Activated CD4-positive, alpha-beta T cell treated with anti-CD3 and anti-CD28 coated beads for 36 hours (primary cell): ENCODE data around the gene GRK4. TPM values are rescaled to one million over a fixed set of nuclear protein-coding genes. Genes with fewer than 3 reads are reported as not detected.
A peak's percentile ranks its signal among the peaks of the same experiment; 100 is the strongest.

Experiments
- ATAC-seq: fragments of 200-7000 bp; cut with Tn5 transposase; one replicate; pipeline ENCODE4 v1.10.0; 2021; ENCODE audit warnings: mild to moderate bottlenecking, moderate library complexity
- CTCF ChIA-PET: fragments of 350-600 bp; sonication (Branson Sonifier 250); formaldehyde crosslinking; loops from one replicate; lab custom pipeline; 2021; ENCODE audit warnings: antibody characterized with exemption; lab: Charles Lee
- POLR2A ChIA-PET: fragments of 350-600 bp; sonication (Branson Sonifier 250); formaldehyde crosslinking; loops from one replicate; lab custom pipeline; 2021; ENCODE audit warnings: antibody characterized with exemption, inconsistent platforms; lab: Charles Lee
- DNase-seq: peaks from one replicate; pipeline ENCODE4 v3.0.0-alpha.2; 2020
- H3K27ac Mint-ChIP-seq: one replicate; pipeline ENCODE4 v1.8.0; 2021; ENCODE audit warnings: mixed read lengths
- H3K27me3 Mint-ChIP-seq: one replicate; pipeline ENCODE4 v1.8.0; 2021; ENCODE audit warnings: mixed read lengths
- H3K36me3 Mint-ChIP-seq: one replicate; pipeline ENCODE4 v1.8.0; 2021; ENCODE audit warnings: low read depth, mixed read lengths
- H3K4me1 Mint-ChIP-seq: one replicate; pipeline ENCODE4 v1.8.0; 2021; ENCODE audit warnings: mixed read lengths
- H3K4me3 Mint-ChIP-seq: one replicate; pipeline ENCODE4 v1.8.0; 2021; ENCODE audit warnings: mild to moderate bottlenecking, moderate library complexity, mixed read lengths
- H3K9me3 Mint-ChIP-seq: one replicate; pipeline ENCODE4 v1.8.0; 2021; ENCODE audit warnings: low read depth, mixed read lengths
- intact Hi-C, 2 experiments: fragments of 100-400 bp; cut with DNase I in 1 of 2; cut with micrococcal nuclease in 1 of 2; formaldehyde crosslinking; loops; one replicate each; pipeline versions ENCODE4 v1.14.2 to v1.15.1; 2022 to 2024; cut with DNase I, micrococcal nuclease
- total RNA-seq, 2 experiments: library from RNA; stranded (reverse); gene quantifications; one replicate each; pipeline ENCODE4 v1.2.3, GENCODE V29; 2021

The GRK4 gene
- total RNA-seq, 2 experiments from 2014 or later = 2.4 to 2.5 TPM

- POLR2A ChIA-PET = no interaction called here
- Mint-ChIP-seq H3K4me1 (peaks cover 18% of the 10 kb centered on the region), H3K36me3 (no peaks in the 10 kb centered on the region), H3K4me3 (no peak overlapping the region), H3K27ac (no peak overlapping the region), H3K9me3 (no peaks in the 10 kb centered on the region), H3K27me3 (peaks cover 3% of the 10 kb centered on the region)
- ATAC-seq (no peak), DNase-seq (no peak)
- intact Hi-C loops = no loop called here
- CTCF ChIA-PET = interaction anchor here (1.0 to 1.6 kb wide), 2 partner anchors 39 to 46 kb away, joined by 3 to 5 read pairs; no protein-coding TSS in a partner anchor
Measured at GRCh38 chr4:3016961-3017360, 53.6 kb downstream of the GRK4 start.

- ChIA-PET CTCF (interaction anchor here (0.5 to 1.6 kb wide), 3 partner anchors 39 to 88 kb away, joined by 3 to 5 read pairs (median 3); no protein-coding TSS in a partner anchor), POLR2A (no interaction called here)
- no peak overlapping the region for H3K27ac Mint-ChIP-seq
- no peak for ATAC-seq
- intact Hi-C loops = no loop called here
- peaks cover 18% of the 10 kb centered on the region for H3K4me1 Mint-ChIP-seq
- peaks cover 3% of the 10 kb centered on the region for H3K27me3 Mint-ChIP-seq
- no peak for DNase-seq
- no peak overlapping the region for H3K4me3 Mint-ChIP-seq
- no peaks in the 10 kb centered on the region for H3K36me3 Mint-ChIP-seq
- no peaks in the 10 kb centered on the region for H3K9me3 Mint-ChIP-seq
Measured at GRCh38 chr4:3017504-3017903, 54.1 kb downstream of the GRK4 start.

- peaks cover 3% of the 10 kb centered on the region for H3K9me3 Mint-ChIP-seq
- POLR2A ChIA-PET = no interaction called here
- H3K4me3 Mint-ChIP-seq = no peak overlapping the region
- CTCF ChIA-PET = no interaction called here
- DNase-seq = no peak
- no peak overlapping the region for H3K27ac Mint-ChIP-seq
- intact Hi-C loops = no loop called here
- H3K36me3 Mint-ChIP-seq = no peaks in the 10 kb centered on the region
- H3K4me1 Mint-ChIP-seq = peaks cover 8% of the 10 kb centered on the region
- no peak for ATAC-seq
- peaks cover 3% of the 10 kb centered on the region for H3K27me3 Mint-ChIP-seq
Measured at GRCh38 chr4:3019145-3019846, 55.9 kb downstream of the GRK4 start.

- peak; percentile 32 for ATAC-seq
- intact Hi-C loops = no loop called here
Measured at GRCh38 chr4:3021127-3021526, 57.8 kb downstream of the GRK4 start.

GRCh38 chr4:3021627-3022026 lies 58.3 kb downstream of the GRK4 start:
- Mint-ChIP-seq H3K4me1 (peaks cover 8% of the 10 kb centered on the region), H3K36me3 (no peaks in the 10 kb centered on the region), H3K9me3 (peaks cover 3% of the 10 kb centered on the region), H3K27ac (no peak overlapping the region), H3K4me3 (no peak overlapping the region), H3K27me3 (peaks cover 3% of the 10 kb centered on the region)
- intact Hi-C loops = no loop called here
- POLR2A ChIA-PET = no interaction called here
- DNase-seq (peak; percentile 37), ATAC-seq (peak; percentile 86)
- CTCF ChIA-PET = interaction anchor here (0.6 kb wide), 1 partner anchor 61 kb away, joined by 3 read pairs; no protein-coding TSS in a partner anchor

More at GRCh38 chr4:3021127-3021526, 57.8 kb downstream of the GRK4 start:
- Mint-ChIP-seq H3K36me3 (no peaks in the 10 kb centered on the region), H3K4me1 (peaks cover 8% of the 10 kb centered on the region), H3K27me3 (peaks cover 3% of the 10 kb centered on the region), H3K27ac (no peak overlapping the region), H3K9me3 (peaks cover 3% of the 10 kb centered on the region), H3K4me3 (no peak overlapping the region)
- POLR2A ChIA-PET = no interaction called here
- DNase-seq = no peak
- CTCF ChIA-PET = interaction anchor here (0.5 to 0.6 kb wide), 2 partner anchors 22 to 1882 kb away, joined by 3 to 4 read pairs; no protein-coding TSS in a partner anchor

GRCh38 chr4:3022112-3022511 lies 58.7 kb downstream of the GRK4 start:
- no peak for DNase-seq
- Mint-ChIP-seq H3K27me3 (peaks cover 3% of the 10 kb centered on the region), H3K9me3 (peaks cover 3% of the 10 kb centered on the region), H3K4me1 (peaks cover 8% of the 10 kb centered on the region), H3K36me3 (no peaks in the 10 kb centered on the region), H3K4me3 (no peak overlapping the region), H3K27ac (no peak overlapping the region)
- no peak for ATAC-seq
- CTCF ChIA-PET = interaction anchor here (0.6 kb wide), 1 partner anchor 61 kb away, joined by 3 read pairs; no protein-coding TSS in a partner anchor
- POLR2A ChIA-PET = no interaction called here
- intact Hi-C loops = no loop called here

- Mint-ChIP-seq H3K4me1 (peaks cover 8% of the 10 kb centered on the region), H3K27ac (no peak overlapping the region), H3K36me3 (no peaks in the 10 kb centered on the region), H3K4me3 (no peak overlapping the region), H3K9me3 (peaks cover 3% of the 10 kb centered on the region), H3K27me3 (peaks cover 3% of the 10 kb centered on the region)
- CTCF ChIA-PET = interaction anchor here (1.4 kb wide), 1 partner anchor 44 kb away, joined by 3 read pairs; no protein-coding TSS in a partner anchor
- ATAC-seq (no peak), DNase-seq (no peak)
- POLR2A ChIA-PET = no interaction called here
- intact Hi-C loops = no loop called here
Measured at GRCh38 chr4:3022651-3023050, 59.3 kb downstream of the GRK4 start.

GRCh38 chr4:3025881-3026280 lies 62.5 kb downstream of the GRK4 start:
- ATAC-seq (no peak), DNase-seq (no peak)
- Mint-ChIP-seq H3K4me3 (no peak overlapping the region), H3K27me3 (peaks cover 3% of the 10 kb centered on the region), H3K4me1 (peaks cover 8% of the 10 kb centered on the region), H3K9me3 (peaks cover 3% of the 10 kb centered on the region), H3K27ac (no peak overlapping the region), H3K36me3 (no peaks in the 10 kb centered on the region)
- intact Hi-C loops = no loop called here
- ChIA-PET CTCF (interaction anchor here (1.1 kb wide), 1 partner anchor 12 kb away, joined by 3 read pairs; no protein-coding TSS in a partner anchor), POLR2A (no interaction called here)

GRCh38 chr4:3026540-3026939 lies 63.2 kb downstream of the GRK4 start:
- no peak overlapping the region for H3K27ac Mint-ChIP-seq
- ChIA-PET CTCF (interaction anchor here (1.1 kb wide), 1 partner anchor 12 kb away, joined by 3 read pairs; no protein-coding TSS in a partner anchor), POLR2A (no interaction called here)
- peaks cover 3% of the 10 kb centered on the region for H3K9me3 Mint-ChIP-seq
- no peaks in the 10 kb centered on the region for H3K36me3 Mint-ChIP-seq
- H3K27me3 Mint-ChIP-seq = peaks cover 3% of the 10 kb centered on the region
- no peak overlapping the region for H3K4me3 Mint-ChIP-seq
- no peak for DNase-seq
- intact Hi-C loops = no loop called here
- no peak for ATAC-seq
- peaks cover 2% of the 10 kb centered on the region for H3K4me1 Mint-ChIP-seq

- ChIA-PET CTCF (interaction anchor here (0.6 kb wide), 1 partner anchor 422 kb away, joined by 3 read pairs; no protein-coding TSS in a partner anchor), POLR2A (no interaction called here)
- DNase-seq (no peak), ATAC-seq (no peak)
- intact Hi-C loops = no loop called here
- H3K27ac Mint-ChIP-seq = no peak overlapping the region
- no peaks in the 10 kb centered on the region for H3K36me3 Mint-ChIP-seq
- H3K9me3 Mint-ChIP-seq = no peaks in the 10 kb centered on the region
- H3K4me3 Mint-ChIP-seq = no peak overlapping the region
- no peaks in the 10 kb centered on the region for H3K4me1 Mint-ChIP-seq
- H3K27me3 Mint-ChIP-seq = no peaks in the 10 kb centered on the region
Measured at GRCh38 chr4:3029464-3029863, 66.1 kb downstream of the GRK4 start.

GRCh38 chr4:3030566-3031356 lies 67.4 kb downstream of the GRK4 start:
- no peak overlapping the region for H3K4me3 Mint-ChIP-seq
- DNase-seq (no peak), ATAC-seq (no peak)
- no peaks in the 10 kb centered on the region for H3K9me3 Mint-ChIP-seq
- POLR2A ChIA-PET = no interaction called here
- H3K36me3 Mint-ChIP-seq = no peaks in the 10 kb centered on the region
- intact Hi-C loops = no loop called here
- no peaks in the 10 kb centered on the region for H3K4me1 Mint-ChIP-seq
- CTCF ChIA-PET = no interaction called here
- no peak overlapping the region for H3K27ac Mint-ChIP-seq
- H3K27me3 Mint-ChIP-seq = no peaks in the 10 kb centered on the region
